NCI-H146 (cell line): ENCODE measurements around the gene HHIP.

Source experiments
- DNase-seq: peaks from one replicate; lab custom pipeline; 2025; lab: John Stamatoyannopoulos, UW

HHIP gene, protein sequence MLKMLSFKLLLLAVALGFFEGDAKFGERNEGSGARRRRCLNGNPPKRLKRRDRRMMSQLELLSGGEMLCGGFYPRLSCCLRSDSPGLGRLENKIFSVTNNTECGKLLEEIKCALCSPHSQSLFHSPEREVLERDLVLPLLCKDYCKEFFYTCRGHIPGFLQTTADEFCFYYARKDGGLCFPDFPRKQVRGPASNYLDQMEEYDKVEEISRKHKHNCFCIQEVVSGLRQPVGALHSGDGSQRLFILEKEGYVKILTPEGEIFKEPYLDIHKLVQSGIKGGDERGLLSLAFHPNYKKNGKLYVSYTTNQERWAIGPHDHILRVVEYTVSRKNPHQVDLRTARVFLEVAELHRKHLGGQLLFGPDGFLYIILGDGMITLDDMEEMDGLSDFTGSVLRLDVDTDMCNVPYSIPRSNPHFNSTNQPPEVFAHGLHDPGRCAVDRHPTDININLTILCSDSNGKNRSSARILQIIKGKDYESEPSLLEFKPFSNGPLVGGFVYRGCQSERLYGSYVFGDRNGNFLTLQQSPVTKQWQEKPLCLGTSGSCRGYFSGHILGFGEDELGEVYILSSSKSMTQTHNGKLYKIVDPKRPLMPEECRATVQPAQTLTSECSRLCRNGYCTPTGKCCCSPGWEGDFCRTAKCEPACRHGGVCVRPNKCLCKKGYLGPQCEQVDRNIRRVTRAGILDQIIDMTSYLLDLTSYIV

DNA sequence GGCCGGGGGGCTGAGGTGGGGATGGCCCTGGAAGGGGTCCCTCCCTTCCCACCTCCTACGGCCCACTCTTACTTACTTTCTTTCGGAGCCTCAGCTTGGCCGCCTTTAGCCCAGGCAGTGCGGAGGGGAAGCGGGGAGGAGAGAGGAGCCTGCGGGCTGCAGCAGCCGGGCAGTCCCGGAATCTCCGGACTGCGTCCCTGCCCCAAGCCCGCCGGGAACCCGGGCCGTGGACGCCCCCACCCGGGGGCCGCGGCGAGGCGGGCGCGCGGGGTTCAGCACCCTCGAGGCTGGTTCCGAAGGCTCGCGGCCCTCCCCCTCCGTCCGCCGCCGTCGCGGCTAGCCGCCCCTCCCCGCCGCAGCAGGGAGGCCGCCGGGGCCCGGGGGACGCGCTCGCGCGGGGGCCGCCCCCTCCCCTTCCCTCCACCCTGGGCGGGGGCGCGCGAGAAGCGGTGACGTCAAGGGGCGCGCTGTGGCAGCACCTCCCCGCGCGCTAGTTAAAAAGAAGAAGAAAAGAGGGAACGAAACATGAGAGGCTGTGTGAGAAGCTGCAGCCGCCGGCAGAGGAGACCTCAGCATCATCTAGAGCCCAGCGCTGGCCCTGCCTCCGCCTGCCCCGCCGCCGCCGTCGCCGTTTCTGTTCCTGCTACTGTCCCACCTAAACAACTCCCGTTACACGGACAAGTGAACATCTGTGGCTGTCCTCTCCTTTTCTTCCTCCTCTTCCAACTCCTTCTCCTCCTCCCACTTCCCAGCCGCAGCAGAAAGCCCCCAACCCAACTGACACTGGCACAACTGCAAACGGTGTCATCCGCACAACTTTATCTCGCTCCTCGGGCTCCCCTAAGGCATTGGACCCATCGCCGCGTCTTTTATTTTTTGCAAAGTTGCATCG, at the start of gene HHIP:
Gene HHIP (plus strand): TSS at position 526 of the 892 bp plus-strand sequence. CDS start 520 bp downstream, outside the sequence.
- peak; percentile 50 for DNase-seq

DNA sequence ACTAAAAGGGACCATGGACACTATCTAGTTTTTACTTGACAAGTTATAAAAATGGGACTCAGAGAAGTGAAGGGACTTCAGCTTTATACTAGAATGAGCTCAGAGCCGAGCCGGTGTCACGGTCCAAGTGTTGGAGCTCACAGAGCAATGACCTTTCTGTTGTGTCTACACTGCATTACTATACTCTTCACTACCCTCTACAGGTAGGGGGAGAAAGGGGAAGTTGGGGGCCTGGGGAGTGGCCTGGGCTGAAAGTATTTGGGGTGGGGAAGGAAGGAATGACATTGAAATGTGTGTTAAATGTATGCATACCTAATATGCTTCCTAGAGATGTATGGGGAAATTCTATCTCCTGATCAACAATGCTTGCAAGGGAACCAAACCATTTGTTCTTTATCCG, 48.8 kb upstream of the HHIP start:
- DNase-seq, result no peak

DNA sequence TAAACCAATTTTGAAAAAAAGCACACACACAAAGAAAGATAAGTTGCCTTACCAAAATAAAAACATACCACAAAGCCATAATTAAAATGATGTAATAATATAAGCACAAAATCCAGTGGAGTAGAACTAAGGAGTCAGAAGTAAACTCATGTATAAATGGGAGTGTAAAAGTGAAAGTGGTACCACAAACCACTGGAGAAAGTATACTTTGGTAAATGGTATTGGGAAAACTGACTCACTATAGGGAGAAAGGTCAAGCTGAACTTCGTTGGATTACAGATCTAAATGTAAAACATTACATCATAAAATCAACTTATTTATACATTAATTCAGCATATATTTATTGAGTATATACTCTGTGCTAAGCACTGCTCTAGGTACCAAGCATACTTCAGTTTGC, 46.3 kb upstream of the HHIP start:
- DNase-seq, result no peak

DNA sequence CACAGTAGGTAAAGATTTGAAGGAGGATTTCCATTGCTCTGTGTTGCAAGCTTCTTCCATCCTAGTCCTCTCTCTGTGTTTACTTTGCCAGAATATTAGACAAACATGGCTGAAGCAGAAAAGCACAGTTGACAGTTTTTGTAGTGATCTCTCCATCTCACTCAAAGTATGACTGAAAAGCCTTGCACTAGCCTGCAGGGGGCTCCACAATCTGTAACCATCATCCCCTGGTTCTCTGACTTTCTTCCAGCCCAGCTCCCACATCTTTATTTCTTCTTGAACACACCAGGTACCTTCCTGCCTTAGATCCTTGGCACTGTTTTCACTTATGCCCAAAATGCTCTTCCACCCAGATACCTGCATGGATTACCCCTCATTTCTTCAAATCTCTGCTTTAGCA, 34.1 kb upstream of the HHIP start:
- no peak for DNase-seq

DNA sequence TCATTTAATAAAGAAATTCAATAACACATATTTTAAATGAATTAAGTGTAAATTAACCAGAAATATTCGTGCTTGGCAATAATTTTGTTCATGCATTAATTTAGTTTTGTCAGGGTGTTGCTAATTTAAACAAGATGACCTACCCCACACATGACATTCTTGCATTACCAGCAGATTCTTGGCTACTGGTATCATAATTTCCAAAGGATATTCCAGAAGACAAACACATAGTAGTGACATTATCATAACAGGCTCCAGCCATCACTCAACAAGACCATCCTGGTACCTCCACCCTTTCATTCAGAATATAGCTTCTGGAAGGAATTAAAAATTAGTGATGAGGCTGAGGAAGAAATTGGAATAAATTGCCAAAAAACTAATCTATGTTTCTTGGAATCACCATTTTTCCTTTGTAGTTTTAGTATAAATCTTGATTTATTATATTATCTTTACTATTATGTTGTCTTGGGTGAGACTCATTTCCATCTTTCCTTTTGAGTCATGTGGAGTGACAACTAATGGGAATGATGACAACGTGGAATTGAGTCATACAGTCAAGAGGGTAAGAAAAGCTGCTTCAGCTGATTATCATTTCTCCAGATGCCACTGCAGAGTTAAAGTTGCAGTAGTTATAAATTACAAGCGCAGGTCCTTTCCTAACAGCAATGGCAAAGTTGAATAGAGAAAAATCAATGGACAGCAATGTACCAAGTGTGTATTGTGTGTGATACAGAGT, 30.9 kb upstream of the HHIP start:
- no peak for DNase-seq

DNA sequence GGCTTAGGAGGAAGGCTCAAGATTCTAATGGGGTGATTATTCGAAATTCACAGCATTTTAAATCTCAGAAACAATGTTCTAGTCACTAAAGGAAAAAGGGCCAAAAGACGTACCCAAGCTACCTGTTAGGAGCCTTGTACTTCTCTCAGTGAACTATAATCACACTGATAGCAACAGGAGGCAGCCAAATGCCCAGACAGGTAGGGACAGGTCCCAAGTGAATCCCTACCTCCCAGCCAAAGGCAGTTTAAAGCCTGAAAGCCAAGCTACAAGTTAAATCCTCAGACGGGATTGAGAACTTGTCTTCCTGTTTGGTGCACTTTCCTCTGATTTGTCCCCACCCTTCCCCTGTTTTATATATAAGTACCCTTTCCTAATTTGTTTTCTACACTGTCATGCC, 24.3 kb upstream of the HHIP start:
- no peak for DNase-seq

DNA sequence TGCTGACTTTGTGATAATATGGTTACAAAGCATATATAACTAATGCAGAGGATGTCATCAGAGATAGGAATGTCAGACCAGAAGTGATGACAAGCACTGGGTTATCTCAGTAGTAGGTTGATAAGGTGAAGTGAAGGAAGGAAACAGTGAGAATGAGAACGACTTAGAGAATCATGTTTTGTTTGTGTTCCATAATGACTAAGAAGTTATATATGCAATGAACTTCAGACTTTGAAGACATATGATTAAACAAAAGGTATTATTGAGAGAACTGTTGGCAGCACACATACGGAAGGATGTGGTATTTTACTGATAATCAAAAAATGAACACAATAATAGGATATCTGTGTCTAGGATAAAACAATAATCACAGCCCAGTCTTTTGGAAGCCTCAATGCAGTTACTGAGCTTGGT, 18.3 kb upstream of the HHIP start:
- DNase-seq, result no peak

DNA sequence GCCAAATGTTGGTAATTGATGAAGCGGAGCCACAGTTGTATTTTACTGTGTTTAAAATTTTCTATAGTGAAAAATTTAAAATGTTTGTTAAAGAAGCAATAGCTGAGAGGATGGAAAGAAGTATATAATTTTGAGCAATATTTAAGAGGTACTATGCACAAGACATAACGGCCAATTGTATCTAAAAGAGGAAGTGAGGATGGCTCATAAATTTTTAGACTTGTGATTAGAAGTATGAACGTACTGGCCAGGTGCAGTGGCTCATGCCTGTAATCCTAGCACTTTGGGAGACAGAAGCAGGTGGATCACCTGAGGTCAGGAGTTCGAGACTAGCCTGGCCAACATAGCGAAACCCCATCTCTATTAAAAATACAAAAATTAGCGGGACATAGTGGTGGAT, 12.7 kb upstream of the HHIP start:
- no peak for DNase-seq

DNA sequence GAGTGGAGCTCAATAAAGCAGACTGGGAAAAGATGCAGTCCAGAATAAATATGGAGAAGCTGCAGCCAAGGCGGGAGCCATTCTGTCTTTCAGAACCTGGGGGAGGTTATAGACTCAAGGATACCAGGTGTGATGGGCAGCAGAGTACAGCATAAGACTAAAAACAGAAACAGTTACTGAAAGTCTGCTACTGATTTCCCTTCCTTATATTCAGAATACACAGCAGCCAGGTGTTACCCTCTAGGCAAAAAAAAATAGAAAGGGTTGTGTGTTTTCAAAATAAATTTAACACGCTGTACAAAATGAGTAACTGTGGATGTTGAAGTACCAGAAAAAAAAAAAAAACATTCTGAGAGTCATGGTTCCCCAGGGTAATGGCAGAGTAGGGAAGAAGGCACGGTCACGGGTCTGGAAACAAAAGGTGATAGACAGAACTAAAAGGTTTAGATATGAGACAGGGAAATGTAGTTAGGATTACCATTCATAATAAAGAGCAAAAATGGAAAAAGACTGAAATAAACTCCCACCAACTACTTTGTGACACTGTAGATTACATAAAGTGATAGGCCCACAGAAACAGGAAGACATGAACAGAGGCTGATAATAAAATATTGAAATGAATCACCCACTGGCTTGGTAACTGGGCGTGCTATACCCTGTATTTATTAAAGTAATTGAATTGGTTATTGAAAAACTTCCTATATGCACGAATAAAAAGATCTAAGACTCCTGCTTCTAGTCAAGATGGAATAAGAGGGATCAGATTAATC, 10.8 kb upstream of the HHIP start:
- DNase-seq, result no peak

DNA sequence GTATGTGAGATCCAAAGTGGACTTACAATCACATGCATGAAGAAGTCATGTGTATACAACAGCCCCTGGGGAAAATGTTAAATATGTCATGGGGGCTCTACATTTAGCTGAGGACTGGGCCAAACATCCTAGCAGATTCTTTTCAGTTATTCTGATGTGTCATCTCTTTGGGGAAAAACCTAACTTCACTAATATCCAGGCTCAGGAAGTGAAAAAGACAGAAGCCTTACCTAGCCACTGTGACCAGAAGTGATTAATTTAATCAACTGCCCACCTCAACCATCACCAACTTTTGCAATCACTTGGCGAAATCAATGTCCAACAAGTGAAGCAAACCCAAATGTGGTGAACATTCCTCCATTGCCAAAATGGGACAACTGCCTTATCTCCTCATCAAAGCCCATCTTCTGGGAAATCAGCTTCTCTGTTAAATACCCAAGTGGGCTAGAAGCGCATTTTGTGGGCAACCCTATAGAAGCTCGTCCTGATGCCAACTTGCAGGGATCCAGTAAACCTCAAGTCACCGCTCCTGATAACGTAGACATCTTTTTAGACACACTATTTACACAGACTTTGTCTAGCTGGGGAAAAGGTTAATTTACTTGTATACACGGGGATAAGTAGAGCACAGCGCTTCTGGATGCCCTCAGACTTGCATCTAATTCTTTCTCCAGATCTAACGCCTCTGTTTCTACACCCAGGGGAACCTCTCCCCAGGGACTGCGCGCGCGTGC, 1.4 kb upstream of the HHIP start:
- DNase-seq, result no peak

DNA sequence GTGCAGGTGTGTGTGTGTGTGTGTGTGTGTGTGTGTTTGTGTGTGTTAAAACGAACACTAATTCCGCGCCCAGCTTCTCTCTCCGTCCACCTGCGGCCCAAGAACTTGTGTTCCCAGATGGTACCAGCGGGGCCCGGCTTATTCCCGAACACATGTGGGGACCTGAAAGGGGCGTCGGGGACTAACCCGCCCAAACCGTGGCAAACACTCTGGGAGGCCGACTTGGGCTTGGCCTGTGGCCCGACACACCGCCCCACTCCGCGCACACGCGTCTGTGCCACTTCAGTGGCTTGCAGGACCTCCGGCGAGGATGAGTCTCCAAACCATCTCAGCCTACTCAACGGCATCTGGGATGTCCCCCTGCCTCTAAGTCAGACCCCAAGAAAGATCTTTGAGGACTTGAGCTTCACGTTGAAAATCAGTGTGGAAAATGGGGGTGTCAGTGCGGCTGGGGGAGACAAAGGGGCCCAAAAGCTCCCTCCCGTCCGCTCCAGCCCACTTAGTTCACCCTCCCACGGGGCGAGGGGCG, 790 bp upstream of the HHIP start:
- DNase-seq, result no peak

DNA sequence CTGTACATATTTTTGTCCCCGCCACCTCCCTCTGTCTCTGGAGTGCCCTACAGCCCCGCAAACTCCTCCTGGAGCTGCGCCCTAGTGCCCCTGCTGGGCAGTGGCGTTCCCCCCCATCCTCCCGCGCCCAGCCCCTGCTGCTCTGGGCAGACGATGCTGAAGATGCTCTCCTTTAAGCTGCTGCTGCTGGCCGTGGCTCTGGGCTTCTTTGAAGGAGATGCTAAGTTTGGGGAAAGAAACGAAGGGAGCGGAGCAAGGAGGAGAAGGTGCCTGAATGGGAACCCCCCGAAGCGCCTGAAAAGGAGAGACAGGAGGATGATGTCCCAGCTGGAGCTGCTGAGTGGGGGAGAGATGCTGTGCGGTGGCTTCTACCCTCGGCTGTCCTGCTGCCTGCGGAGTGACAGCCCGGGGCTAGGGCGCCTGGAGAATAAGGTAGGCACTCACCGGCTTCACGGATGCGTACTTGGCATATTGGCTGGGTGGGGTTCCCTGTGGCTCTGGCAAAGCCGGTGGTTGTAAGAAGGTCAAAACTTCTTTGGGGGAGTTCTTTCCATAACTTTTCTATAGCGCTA, 653 bp downstream of the HHIP start:
- DNase-seq, result peak; percentile 15

DNA sequence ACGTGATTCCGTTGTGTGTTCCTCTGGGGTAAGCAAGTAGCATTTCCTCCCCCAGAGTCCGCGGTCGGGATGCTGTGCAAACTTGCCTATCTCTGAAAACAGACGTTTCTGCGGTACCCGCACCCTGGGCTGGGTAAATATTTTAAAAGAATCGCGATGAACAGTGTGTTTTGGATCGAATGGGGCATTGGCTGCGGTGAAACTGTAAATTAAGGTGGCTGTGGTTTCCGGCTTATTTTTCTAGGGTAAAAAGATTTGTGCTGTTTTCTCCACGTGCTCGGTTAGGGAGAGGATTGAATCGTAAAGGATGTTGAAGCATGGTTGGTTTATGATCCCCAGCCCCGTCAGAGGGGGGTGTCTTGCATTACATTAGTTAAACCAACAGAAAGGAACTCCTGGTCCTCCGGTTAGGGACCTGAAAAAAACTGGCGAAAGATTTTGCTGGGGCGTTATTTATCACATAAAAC, 1.2 kb downstream of the HHIP start:
- peak; percentile 15 for DNase-seq

DNA sequence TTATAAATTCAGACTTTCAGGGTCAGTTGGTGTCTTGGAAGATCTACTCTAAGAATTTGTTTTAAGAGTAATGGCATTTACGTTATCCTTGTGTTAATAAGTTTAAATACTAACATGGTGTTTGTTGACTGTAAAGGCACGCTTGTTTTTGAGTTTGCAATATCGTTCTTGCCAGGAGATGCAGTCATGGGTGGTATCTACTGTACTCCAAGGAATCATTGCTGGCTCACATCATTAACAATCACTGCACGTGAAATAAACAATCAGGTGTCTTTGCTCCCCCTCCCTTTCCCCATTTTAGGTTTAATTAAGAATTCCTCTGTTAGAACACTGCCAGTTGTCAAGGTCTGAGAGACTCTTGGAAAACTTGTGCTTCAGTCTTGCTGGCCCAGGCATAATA, 1.6 kb downstream of the HHIP start:
- no peak for DNase-seq

DNA sequence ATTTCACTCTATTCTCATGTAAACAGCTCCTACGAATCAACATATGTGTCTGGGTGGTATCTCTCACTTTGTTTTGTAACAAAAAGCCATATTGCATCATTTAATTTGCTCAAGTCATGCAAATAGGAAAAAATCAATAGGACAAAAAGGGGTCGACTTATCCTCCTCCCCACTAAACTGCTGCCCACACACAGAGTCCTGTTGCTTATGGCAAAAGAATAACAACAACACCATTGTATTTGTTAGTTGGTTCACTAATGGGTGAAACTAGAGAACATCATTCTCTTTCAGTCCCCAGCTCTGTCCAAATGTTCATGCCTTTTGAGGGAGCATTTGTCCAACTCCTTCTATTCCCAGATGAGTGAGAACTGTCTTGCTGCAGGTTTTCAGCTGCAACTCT, 2.1 kb downstream of the HHIP start:
- peak; percentile 10 for DNase-seq

DNA sequence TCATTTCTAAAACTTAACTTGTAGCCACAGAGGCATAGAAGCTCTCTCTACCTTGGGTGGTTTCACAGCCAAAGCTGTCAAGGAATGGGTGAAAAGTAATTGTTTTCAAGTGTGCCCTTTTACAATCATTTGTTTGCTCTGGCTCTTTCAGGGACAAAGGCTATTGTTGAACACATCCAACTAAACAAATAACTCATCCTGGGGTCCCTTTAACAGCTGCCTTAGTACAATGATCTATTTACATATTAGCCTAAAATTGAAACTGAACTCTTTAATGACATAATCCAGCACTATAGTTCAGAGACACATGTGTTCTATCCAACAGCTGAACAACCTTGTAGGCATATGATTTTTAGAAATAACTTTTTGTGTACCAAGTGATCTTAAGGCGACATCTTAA, 3.7 kb downstream of the HHIP start:
- DNase-seq, result peak; percentile 80

DNA sequence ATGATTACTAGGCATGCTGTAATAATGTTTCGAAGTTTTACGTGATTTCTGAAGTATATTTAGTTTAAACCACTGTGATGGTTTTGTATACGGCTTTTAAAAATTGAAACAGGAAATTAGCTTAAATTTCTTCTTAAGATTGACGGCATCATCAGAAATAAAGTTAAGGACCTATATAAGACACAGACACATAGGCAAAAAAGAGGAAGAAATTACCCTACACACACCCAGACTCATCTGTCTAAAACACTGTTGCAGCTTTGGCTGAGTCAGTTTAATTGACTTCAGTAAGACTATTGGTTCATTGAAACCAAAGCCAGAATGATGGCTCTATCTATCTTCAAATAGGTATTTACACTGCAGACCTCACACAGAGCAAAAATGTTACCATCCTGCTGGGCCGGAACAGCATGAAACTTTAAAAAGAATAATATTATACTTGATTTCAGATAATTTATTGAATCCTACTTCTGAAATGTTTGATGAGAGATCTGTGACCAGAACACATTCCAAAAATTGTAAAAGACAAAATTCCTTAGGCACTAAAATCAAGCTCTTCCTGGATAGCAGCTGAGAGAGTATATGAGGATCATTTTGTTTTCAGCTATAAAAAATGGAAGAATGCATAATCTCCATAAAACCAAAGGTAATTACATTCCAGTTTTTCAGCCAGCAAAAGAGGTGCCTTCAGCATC, 4.5 kb downstream of the HHIP start:
- DNase-seq, result peak; percentile 43

DNA sequence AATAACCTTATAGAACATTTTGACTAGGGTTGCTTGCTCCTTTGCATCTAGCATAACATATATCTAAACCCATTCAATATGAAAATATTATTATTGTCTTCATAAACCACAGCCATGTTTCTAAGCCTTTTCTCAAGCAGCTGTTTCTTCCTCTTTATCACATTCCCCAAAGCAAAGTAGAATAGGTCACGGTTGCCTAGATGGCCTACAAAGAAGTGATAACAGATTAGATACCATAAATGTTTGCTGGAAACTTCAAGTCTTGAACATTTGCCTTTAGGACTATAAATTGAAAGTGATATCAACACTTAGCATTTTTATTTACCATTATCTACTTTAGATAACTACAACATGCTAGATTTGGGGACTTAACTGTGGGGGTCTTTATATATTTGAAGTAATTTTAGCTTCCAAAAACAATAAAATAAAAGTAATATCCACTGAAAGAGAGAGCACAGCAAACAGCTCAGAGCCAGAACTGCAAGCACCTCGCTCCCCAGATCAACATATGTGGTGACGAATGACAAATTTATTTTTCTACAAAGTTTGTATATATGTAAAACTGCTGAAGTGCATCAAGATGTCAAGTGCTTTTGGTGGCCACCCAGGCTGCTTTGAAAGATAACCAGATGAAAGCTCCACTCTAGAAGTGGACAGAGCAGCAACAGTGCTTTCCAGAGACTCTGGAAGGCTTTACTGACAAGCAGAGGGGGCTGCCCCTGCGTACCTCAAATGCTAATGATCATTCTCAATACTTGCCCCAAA, 8.0 kb downstream of the HHIP start:
- no peak for DNase-seq
